PC-3 (cell line): ENCODE results near the gene QRICH2. TPM values are rescaled to one million over a fixed set of nuclear protein-coding genes. Genes with fewer than 3 reads are reported as not detected.

Experiments
- ATAC-seq: fragments of 200-7000 bp; cut with Tn5 transposase; 2 replicates; pipeline ENCODE4 v1.9.1; 2020; ENCODE audit warnings: mild to moderate bottlenecking, moderate library complexity
- BruUV-seq: library from RNA; stranded (reverse); fragments of 400-500 nt; replicated peaks from 2 replicates; lab custom pipeline; 2021; lab: Mats Ljungman, UMichigan
- CTCF ChIA-PET: fragments of 300-600 bp; sonication (Branson Sonifier 250); formaldehyde crosslinking; loops from one replicate; lab custom pipeline; 2022; ENCODE audit warnings: antibody characterized with exemption; lab: Charles Lee
- POLR2A ChIA-PET: fragments of 300-600 bp; sonication (Branson Sonifier 250); formaldehyde crosslinking; loops from one replicate; lab custom pipeline; 2022; ENCODE audit warnings: antibody characterized with exemption; ENCODE audit not compliant: unreplicated experiment; lab: Charles Lee
- DNase-seq: peaks from one replicate; pipeline ENCODE4 v3.0.0-alpha.2; 2015
- H2AFZ ChIP-seq: fragments of 300-600 bp; sonication (generic); 2 replicates; pipeline ENCODE4 v1.6.0; 2016; ENCODE audit warnings: antibody characterized with exemption, low read length
- H3F3A ChIP-seq: fragments of 300-600 bp; sonication (generic); one replicate; pipeline ENCODE4 v1.6.0; 2017; ENCODE audit warnings: antibody characterized with exemption, low read length, control low read depth, mild to moderate bottlenecking; ENCODE audit not compliant: unreplicated experiment
- H3K27ac ChIP-seq: fragments of 300-600 bp; sonication (generic); 2 replicates; pipeline ENCODE4 v1.5.1; 2016; ENCODE audit warnings: mild to moderate bottlenecking, low read length
- H3K27me3 ChIP-seq: fragments of 300-600 bp; sonication (generic); 2 replicates; pipeline ENCODE4 v1.6.1; 2016; ENCODE audit warnings: low read length, mixed read lengths
- H3K36me3 ChIP-seq: fragments of 300-600 bp; sonication (generic); 2 replicates; pipeline ENCODE4 v1.6.1; 2016; ENCODE audit warnings: low read depth, mixed run types, low read length, mixed read lengths
- H3K4me1 ChIP-seq: fragments of 300-600 bp; sonication (generic); 2 replicates; pipeline ENCODE4 v1.5.1; 2016; ENCODE audit warnings: low read length; ENCODE audit not compliant: insufficient read depth
- H3K4me2 ChIP-seq: fragments of 300-600 bp; sonication (generic); 2 replicates; pipeline ENCODE4 v1.6.0; 2016; ENCODE audit warnings: low read length
- H3K4me3 ChIP-seq: fragments of 300-600 bp; sonication (generic); 2 replicates; pipeline ENCODE4 v1.5.1; 2016; ENCODE audit warnings: mild to moderate bottlenecking, low read length, mixed read lengths
- H3K79me2 ChIP-seq: fragments of 300-600 bp; sonication (generic); 2 replicates; pipeline ENCODE4 v1.6.1; 2017; ENCODE audit warnings: low read length, mixed read lengths
- H3K9ac ChIP-seq: fragments of 300-600 bp; sonication (generic); 2 replicates; pipeline ENCODE4 v1.6.0; 2016; ENCODE audit warnings: mild to moderate bottlenecking, low read length
- H3K9me2 ChIP-seq: fragments of 300-600 bp; sonication (generic); replicated peaks from 2 replicates; pipeline ENCODE4 v1.6.1; 2016; ENCODE audit warnings: mixed run types, low read length, mixed read lengths
- H3K9me3 ChIP-seq: fragments of 300-600 bp; sonication (generic); 2 replicates; pipeline ENCODE4 v1.6.1; 2016; ENCODE audit warnings: low read length, mixed read lengths
- H4K20me1 ChIP-seq: fragments of 300-600 bp; sonication (generic); 2 replicates; pipeline ENCODE4 v1.6.1; 2016; ENCODE audit warnings: low read length, mixed read lengths
- CTCF ChIP-seq: fragments of 300-600 bp; sonication (generic); conservative IDR thresholded peaks from 2 replicates; pipeline ENCODE4 v1.5.1; 2017; ENCODE audit warnings: antibody characterized with exemption, low read depth, mild to moderate bottlenecking, low read length
- EZH2 ChIP-seq: fragments of 300-600 bp; sonication (generic); IDR thresholded peaks from one replicate; pipeline ENCODE4 v1.6.1; 2017; ENCODE audit warnings: antibody characterized with exemption, mild to moderate bottlenecking, low read length; ENCODE audit not compliant: unreplicated experiment
- EZH2phosphoT487 ChIP-seq: fragments of 300-600 bp; sonication (generic); IDR thresholded peaks from 2 replicates; pipeline ENCODE4 v1.6.1; 2018; ENCODE audit warnings: mild to moderate bottlenecking, antibody characterized with exemption, low read length, borderline replicate concordance
- intact Hi-C: fragments of 100-400 bp; cut with micrococcal nuclease; formaldehyde crosslinking; loops from 2 replicates; pipeline ENCODE4 v1.9.0; 2023
- total RNA-seq: library from RNA; depleted of rRNA; stranded (reverse); fragments of >200 nt; gene quantifications from 2 replicates; pipeline ENCODE4 v1.2.3, GENCODE V29; 2014

The QRICH2 gene
- total RNA-seq, 1 experiment from 2014 or later, result 2.2 TPM

GRCh38 chr17:76278952-76279741 is 28.9 kb downstream of the QRICH2 start:
- H3K9me3 ChIP-seq, result no peaks in the 10 kb centered on the region
- H3K27me3 ChIP-seq, result no peaks in the 10 kb centered on the region
- no peaks in the 10 kb centered on the region for H3K79me2 ChIP-seq
- H4K20me1 ChIP-seq, result no peaks in the 10 kb centered on the region
- H3K4me3 ChIP-seq, result no peak overlapping the region
- ChIA-PET CTCF (interaction anchor here (0.5 to 2.0 kb wide), 13 partner anchors 15 to 158 kb away, joined by 3 to 15 read pairs (median 7); no protein-coding TSS in a partner anchor), POLR2A (interaction anchor here (0.6 kb wide), 1 partner anchor 20 kb away, joined by 7 read pairs; no protein-coding TSS in a partner anchor)
- DNase-seq (peak; percentile 97), ATAC-seq (peak; percentile 94)
- BruUV-seq, result no TSS peak
- TF ChIP-seq EZH2phosphoT487 (no peak), EZH2 (no peak), CTCF (peak; percentile 99)
- no peaks in the 10 kb centered on the region for H3K36me3 ChIP-seq
- intact Hi-C loops, result loop anchor here (1.0 to 10.0 kb wide), 3 partner anchors 31 to 374 kb away; partner anchors contain the start of gene MRPL38
- no peaks in the 10 kb centered on the region for H3F3A ChIP-seq
- no peaks in the 10 kb centered on the region for H3K9me2 ChIP-seq
- no peak overlapping the region for H3K9ac ChIP-seq
- no peak overlapping the region for H3K4me2 ChIP-seq
- H3K4me1 ChIP-seq, result peaks cover 13% of the 10 kb centered on the region
- H3K27ac ChIP-seq, result no peak overlapping the region
- H2AFZ ChIP-seq, result no peak overlapping the region

- H3K9me2 ChIP-seq, result no peaks in the 10 kb centered on the region
- TF ChIP-seq CTCF (no peak), EZH2phosphoT487 (no peak)
- H3K4me2 ChIP-seq, result no peak overlapping the region
- ChIA-PET POLR2A (interaction anchor here (0.6 kb wide), 1 partner anchor 20 kb away, joined by 7 read pairs; no protein-coding TSS in a partner anchor), CTCF (interaction anchor here (1.3 kb wide), 1 partner anchor 97 kb away, joined by 4 read pairs; no protein-coding TSS in a partner anchor)
- H4K20me1 ChIP-seq, result no peaks in the 10 kb centered on the region
- ATAC-seq (no peak), DNase-seq (no peak)
- H2AFZ ChIP-seq, result no peak overlapping the region
- H3K9ac ChIP-seq, result no peak overlapping the region
- BruUV-seq, result no TSS peak
- no peak overlapping the region for H3K4me3 ChIP-seq
- peaks cover 13% of the 10 kb centered on the region for H3K4me1 ChIP-seq
- no peaks in the 10 kb centered on the region for H3K9me3 ChIP-seq
- no peaks in the 10 kb centered on the region for H3F3A ChIP-seq
- no peak overlapping the region for H3K27ac ChIP-seq
- no peaks in the 10 kb centered on the region for H3K79me2 ChIP-seq
- no peaks in the 10 kb centered on the region for H3K27me3 ChIP-seq
- intact Hi-C loops, result loop anchor here (10.0 kb wide), 1 partner anchor 374 kb away; the partner anchor contains the start of gene MRPL38
- no peaks in the 10 kb centered on the region for H3K36me3 ChIP-seq
These were observed 29.7 kb downstream of the QRICH2 start for GRCh38 chr17:76278268-76278908.
